ENCODE measurements around the gene PRMT9. TPM values are rescaled to one million over a fixed set of nuclear protein-coding genes. Genes with fewer than 3 reads are reported as not detected.

The PRMT9 gene
- total and polyA plus RNA-seq, 9 of the 15 experiments (the other 6 are each of a cell fraction or from before 2014, with no cell fraction given), result 3.5 to 15.6 (median 7.2) TPM

DNA sequence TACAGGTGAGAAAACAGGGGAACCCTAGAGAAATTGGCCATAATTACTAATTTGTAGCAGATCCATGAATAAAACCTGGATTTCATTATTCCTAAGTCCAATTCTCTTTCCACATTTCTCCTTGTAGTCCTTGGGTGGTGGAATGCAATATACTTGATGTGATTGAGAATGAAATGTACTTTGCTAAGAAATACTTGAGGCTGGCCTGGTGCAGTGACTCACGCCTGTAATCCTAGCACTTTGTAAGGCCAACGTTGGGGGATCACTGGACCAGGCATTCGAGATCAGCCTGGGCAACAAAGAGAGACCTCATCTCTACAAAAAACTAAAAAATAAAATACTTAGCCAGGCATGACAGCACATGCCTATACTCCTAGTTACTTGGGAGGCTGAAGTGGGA, 50.9 kb downstream of the PRMT9 start:
- intact Hi-C loops (cut with micrococcal nuclease), result no loop called here
- Histone ChIP-seq H2AFZ (ENCODE audit: low read depth, low read length) (no peak overlapping the region), H3K4me2 (ENCODE audit: insufficient read depth, low read length) (no peak overlapping the region), H3K27ac (ENCODE audit: extremely low read depth, low read depth, low read length) (no peak overlapping the region), H3K9ac (ENCODE audit: insufficient read depth in 1 of 2, low read depth in 2 of 2, low read length in 2 of 2) (no peak overlapping the region), H3K4me3 (no peak overlapping the region), H3K36me3 (ENCODE audit: control insufficient read depth, insufficient read depth, low read length) (peaks cover 93% of the 10 kb centered on the region), H4K20me1 (replicated peaks; ENCODE audit: control insufficient read depth, insufficient read depth, low read length) (no peaks in the 10 kb centered on the region), H3K79me2 (ENCODE audit: control insufficient read depth, insufficient read depth, low read length) (no peaks in the 10 kb centered on the region), H3K9me3 (replicated peaks; ENCODE audit: control insufficient read depth, insufficient read depth, low read depth, low read length) (no peaks in the 10 kb centered on the region), H3K27me3 (ENCODE audit: control insufficient read depth in 2 of 2, insufficient read depth in 2 of 2, low read length in 2 of 2) (no peaks in the 10 kb centered on the region), H3K9me1 (ENCODE audit: control insufficient read depth, insufficient read depth, low read length) (no peaks in the 10 kb centered on the region), H3K4me1 (replicated peaks in 1 of 2; ENCODE audit: control insufficient read depth in 2 of 2, insufficient read depth in 2 of 2, low read length in 2 of 2) (no peaks in the 10 kb centered on the region)
- ChIA-PET POLR2A (no interaction called here), CTCF (ENCODE audit: low intra/inter-chr PET ratio) (no interaction called here)
- in situ Hi-C loops (cut with MboI), result no loop called here
- BruUV-seq (replicated peaks), result no TSS peak
- no peak for TF ChIP-seq RBM17 (IDR thresholded peaks at IDR 0.05; ENCODE audit: borderline replicate concordance, low read depth, low read length)
- no peak for TF ChIP-seq POLR3A (IDR thresholded peaks at IDR 0.05; ENCODE audit: borderline replicate concordance, extremely low read depth, insufficient read depth, insufficient read length)
- TF ChIP-seq EGR1 (conservative IDR thresholded peaks at IDR 0.05), result no peak
- no peak for TF ChIP-seq CXXC5 (CRISPR knock-in tag; IDR thresholded peaks at IDR 0.05)
- TF ChIP-seq, protein P1, sequence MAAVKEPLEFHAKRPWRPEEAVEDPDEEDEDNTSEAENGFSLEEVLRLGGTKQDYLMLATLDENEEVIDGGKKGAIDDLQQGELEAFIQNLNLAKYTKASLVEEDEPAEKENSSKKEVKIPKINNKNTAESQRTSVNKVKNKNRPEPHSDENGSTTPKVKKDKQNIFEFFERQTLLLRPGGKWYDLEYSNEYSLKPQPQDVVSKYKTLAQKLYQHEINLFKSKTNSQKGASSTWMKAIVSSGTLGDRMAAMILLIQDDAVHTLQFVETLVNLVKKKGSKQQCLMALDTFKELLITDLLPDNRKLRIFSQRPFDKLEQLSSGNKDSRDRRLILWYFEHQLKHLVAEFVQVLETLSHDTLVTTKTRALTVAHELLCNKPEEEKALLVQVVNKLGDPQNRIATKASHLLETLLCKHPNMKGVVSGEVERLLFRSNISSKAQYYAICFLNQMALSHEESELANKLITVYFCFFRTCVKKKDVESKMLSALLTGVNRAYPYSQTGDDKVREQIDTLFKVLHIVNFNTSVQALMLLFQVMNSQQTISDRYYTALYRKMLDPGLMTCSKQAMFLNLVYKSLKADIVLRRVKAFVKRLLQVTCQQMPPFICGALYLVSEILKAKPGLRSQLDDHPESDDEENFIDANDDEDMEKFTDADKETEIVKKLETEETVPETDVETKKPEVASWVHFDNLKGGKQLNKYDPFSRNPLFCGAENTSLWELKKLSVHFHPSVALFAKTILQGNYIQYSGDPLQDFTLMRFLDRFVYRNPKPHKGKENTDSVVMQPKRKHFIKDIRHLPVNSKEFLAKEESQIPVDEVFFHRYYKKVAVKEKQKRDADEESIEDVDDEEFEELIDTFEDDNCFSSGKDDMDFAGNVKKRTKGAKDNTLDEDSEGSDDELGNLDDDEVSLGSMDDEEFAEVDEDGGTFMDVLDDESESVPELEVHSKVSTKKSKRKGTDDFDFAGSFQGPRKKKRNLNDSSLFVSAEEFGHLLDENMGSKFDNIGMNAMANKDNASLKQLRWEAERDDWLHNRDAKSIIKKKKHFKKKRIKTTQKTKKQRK (IDR thresholded peaks at IDR 0.05; ENCODE audit: borderline replicate concordance, low read depth, low read length), result no peak
- TF ChIP-seq HDAC8 (tag; IDR thresholded peaks at IDR 0.05), result no peak
- TF ChIP-seq HDGF (IDR thresholded peaks at IDR 0.05), result no peak
- no peak for TF ChIP-seq BRD4 (IDR thresholded peaks at IDR 0.05)
- TF ChIP-seq PYGO2 (tag; IDR thresholded peaks at IDR 0.05), result no peak
- TF ChIP-seq NFE2L1 (tag; IDR thresholded peaks at IDR 0.05; ENCODE audit: borderline replicate concordance, low read depth), result no peak
- no peak for TF ChIP-seq MTF1 (CRISPR knock-in tag; IDR thresholded peaks at IDR 0.05; ENCODE audit: borderline replicate concordance)
- no peak for TF ChIP-seq TBL1XR1 (IDR thresholded peaks at IDR 0.05; ENCODE audit: low read length in 2 of 2)
- TF ChIP-seq SAFB2 (IDR thresholded peaks at IDR 0.05; ENCODE audit: borderline replicate concordance, low read depth, low read length, severe bottlenecking), result no peak
- TF ChIP-seq SOX6 (IDR thresholded peaks at IDR 0.05), result no peak
- no peak for TF ChIP-seq KLF6 (CRISPR knock-in tag; IDR thresholded peaks at IDR 0.05; ENCODE audit: borderline replicate concordance)
- no peak for TF ChIP-seq KDM2B (CRISPR knock-in tag; IDR thresholded peaks at IDR 0.05)
- ATAC-seq (no peak), DNase-seq (ENCODE audit: extremely low read depth in 1 of 4, low spot score in 3 of 4) (no peak), FAIRE-seq (no peak)
- WGBS (ENCODE audit: insufficient coverage, low coverage, missing lambda C conversion rate), result 91% methylated on average over 3 of the region's 3 CpGs

Data from K562 (cell line).